ENCODE measurements around the gene HELZ2. TPM values are rescaled to one million over a fixed set of nuclear protein-coding genes. Genes with fewer than 3 reads are reported as not detected.

HELZ2 gene
- total RNA-seq, 4 donors from 2014 or later = 4.9 to 35.2 (median 10.5) TPM

GRCh38 chr20:63558804-63559484, 15.1 kb downstream of the HELZ2 start:
- TF ChIP-seq, protein P1, sequence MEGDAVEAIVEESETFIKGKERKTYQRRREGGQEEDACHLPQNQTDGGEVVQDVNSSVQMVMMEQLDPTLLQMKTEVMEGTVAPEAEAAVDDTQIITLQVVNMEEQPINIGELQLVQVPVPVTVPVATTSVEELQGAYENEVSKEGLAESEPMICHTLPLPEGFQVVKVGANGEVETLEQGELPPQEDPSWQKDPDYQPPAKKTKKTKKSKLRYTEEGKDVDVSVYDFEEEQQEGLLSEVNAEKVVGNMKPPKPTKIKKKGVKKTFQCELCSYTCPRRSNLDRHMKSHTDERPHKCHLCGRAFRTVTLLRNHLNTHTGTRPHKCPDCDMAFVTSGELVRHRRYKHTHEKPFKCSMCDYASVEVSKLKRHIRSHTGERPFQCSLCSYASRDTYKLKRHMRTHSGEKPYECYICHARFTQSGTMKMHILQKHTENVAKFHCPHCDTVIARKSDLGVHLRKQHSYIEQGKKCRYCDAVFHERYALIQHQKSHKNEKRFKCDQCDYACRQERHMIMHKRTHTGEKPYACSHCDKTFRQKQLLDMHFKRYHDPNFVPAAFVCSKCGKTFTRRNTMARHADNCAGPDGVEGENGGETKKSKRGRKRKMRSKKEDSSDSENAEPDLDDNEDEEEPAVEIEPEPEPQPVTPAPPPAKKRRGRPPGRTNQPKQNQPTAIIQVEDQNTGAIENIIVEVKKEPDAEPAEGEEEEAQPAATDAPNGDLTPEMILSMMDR (IDR thresholded peaks at IDR 0.05; ENCODE audit: low read depth) = no peak

GRCh38 chr20:63557481-63557891, 16.6 kb downstream of the HELZ2 start:
- TF ChIP-seq, protein P1 (IDR thresholded peaks at IDR 0.05; ENCODE audit: low read depth) = no peak

DNA sequence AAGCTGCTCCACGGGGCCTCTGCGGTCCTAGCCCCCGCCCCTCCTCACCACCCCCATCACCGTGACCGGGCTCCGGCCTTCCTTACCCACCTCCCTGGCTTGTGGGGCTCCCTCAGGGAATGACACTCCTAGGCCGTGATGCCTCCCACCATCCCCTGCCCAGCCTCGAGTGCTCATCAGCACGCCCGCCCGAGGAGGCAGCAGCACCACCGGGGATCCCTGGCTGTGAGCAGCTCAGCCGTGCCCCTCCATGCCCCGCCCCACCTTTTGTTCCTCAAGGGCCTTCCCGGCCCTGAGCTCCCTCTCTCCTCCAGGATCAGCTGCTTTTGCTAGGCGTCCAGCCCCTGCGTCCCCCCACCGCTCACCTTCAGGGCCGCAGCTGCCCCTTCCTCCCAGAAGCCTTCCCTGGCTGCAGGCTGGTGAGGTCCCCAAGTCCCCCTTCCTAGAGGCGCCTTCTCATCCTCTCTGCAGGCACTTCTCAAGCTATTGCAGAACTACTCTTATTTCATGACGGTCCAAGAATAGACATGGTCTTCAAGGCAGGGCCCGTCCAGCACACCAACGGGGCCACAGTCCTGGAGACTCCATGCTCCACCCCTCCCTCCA, 17.1 kb downstream of the HELZ2 start:
- TF ChIP-seq, protein P1 (IDR thresholded peaks at IDR 0.05; ENCODE audit: low read depth) = no peak

DNA sequence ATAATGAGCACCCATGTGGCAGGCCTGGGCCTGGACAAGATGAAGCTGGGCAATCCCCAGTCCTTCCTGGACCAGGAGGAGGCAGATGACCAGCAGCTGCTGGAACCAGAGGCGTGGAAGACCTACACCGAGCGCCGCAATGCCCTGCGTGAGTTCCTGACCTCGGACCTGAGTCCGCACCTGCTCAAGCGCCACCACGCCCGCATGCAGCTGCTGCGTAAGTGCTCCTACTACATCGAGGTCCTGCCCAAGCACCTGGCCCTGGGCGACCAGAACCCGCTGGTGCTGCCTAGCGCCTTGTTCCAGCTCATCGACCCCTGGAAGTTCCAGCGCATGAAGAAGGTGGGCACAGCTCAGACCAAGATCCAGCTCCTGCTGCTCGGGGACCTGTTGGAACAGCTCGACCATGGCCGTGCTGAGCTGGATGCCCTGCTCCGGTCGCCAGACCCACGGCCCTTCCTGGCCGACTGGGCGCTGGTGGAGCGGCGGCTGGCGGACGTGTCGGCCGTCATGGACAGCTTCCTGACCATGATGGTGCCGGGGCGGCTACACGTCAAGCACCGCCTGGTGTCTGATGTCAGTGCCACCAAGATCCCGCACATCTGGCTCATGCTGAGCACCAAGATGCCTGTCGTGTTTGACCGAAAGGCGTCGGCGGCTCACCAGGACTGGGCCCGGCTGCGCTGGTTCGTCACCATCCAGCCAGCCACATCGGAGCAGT, 18.2 kb downstream of the HELZ2 start:
- TF ChIP-seq, protein P1 (IDR thresholded peaks at IDR 0.05; ENCODE audit: low read depth) = no peak

DNA sequence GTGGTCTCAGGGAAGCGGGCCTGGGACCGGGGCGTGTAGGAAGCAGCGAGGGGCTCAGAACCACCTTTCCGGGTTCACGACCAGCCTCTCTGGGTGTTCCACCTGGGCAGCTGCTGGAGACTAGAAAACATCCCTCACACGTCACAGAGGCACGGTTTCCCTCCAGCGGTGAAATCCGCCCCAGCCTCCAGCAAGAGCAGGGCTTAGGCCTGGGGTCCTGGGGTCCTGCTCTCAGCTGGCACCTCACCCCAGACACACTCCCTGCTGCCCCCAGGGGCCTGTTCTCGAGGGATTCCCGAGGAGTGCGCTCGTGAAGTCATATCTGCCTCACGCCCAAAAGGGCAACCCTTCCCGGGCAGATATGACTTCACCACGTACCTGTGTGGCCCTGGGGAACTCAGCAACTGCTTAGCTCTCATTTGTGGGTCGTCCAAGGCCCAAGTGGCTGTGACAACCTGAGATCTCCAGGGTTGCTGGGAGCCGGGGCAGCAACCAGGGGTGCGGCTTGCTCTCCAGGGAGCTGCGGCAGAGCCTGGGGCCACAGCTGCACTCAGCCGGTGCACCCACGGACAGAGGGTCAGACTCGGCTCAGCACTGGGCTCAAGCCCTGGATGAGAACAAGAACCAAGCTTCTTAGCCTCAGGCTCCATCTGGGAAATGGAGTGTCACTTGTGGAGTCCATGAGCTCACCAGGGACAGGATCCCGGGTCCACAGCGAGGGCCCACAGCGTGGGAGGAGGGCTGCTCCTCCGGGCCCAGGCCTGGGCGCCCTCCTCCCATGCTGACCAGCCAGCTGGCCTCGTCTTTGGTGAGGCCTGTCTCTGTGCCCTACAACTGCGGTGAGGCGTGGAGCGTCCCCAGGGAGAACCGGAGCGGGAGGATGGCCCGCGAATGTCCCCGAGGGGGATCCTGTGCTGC, 19.4 kb downstream of the HELZ2 start:
- TF ChIP-seq, protein P1 (IDR thresholded peaks at IDR 0.05; ENCODE audit: low read depth) = no peak

DNA sequence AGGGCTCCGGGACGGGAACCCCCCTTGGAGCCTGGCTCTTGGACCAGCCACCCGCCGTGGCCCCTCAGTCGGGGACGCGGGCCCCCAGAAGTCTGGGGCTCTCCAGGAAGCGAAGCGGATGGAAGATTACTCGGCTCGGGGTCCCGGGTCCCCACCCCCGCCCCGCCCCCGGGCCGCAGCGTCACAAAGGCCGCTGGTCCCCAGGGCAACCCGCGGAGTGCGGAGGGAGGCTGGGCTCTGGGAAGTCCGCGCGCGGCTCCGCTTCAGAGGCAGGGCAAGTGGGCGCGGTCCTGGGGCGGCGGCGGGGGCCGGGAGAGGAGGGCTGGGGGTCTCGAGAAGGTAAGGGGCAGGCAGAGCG, 20.1 kb downstream of the HELZ2 start, which contains the start of gene FNDC11:
FNDC11 (plus strand) TSS at position 227 of the 358 bp plus-strand sequence. CDS start 1,505 bp downstream, outside the sequence.
- TF ChIP-seq, protein P1 (IDR thresholded peaks at IDR 0.05; ENCODE audit: low read depth) = no peak
